Osteoblast (primary cell): Measurements from ENCODE around the gene TCF12. TPM values are rescaled to one million over a fixed set of nuclear protein-coding genes. Genes with fewer than 3 reads are reported as not detected.

Experiments
- DNase-seq: peaks from one replicate; pipeline ENCODE4 v3.0.0; 2011; ENCODE audit warnings: low spot score, mixed read lengths; ENCODE audit not compliant: insufficient read length; ENCODE audit errors: missing footprints
- H2AFZ ChIP-seq: 2 replicates; pipeline ENCODE4 v1.6.0; 2011; ENCODE audit warnings: mild to moderate bottlenecking, low read length
- H3K27ac ChIP-seq: 2 replicates; pipeline ENCODE4 v1.5.1; 2011; ENCODE audit warnings: mild to moderate bottlenecking, low read depth, low read length, moderate library complexity
- H3K27me3 ChIP-seq: 2 replicates; pipeline ENCODE4 v1.6.0; 2012; ENCODE audit warnings: mild to moderate bottlenecking, control low read depth, inconsistent platforms, low read length, moderate library complexity; ENCODE audit not compliant: insufficient read depth
- H3K36me3 ChIP-seq: 2 replicates; pipeline ENCODE4 v1.5.1; 2011; ENCODE audit warnings: mild to moderate bottlenecking, low read length, control low read depth, moderate library complexity; ENCODE audit not compliant: insufficient read depth
- H3K4me1 ChIP-seq: 2 replicates; pipeline ENCODE4 v1.5.1; 2011; ENCODE audit warnings: mild to moderate bottlenecking, low read length, control low read depth, moderate library complexity; ENCODE audit not compliant: insufficient read depth
- H3K4me2 ChIP-seq: 2 replicates; pipeline ENCODE4 v1.6.0; 2011; ENCODE audit warnings: mild to moderate bottlenecking, low read length; ENCODE audit not compliant: insufficient read depth
- H3K4me3 ChIP-seq: fragments of 200-600 bp; sonication (generic); 3 replicates; pipeline ENCODE4 v1.5.1; 2012; ENCODE audit warnings: mild to moderate bottlenecking, low read length, inconsistent platforms; ENCODE audit not compliant: insufficient read depth
- H3K79me2 ChIP-seq: 2 replicates; pipeline ENCODE4 v1.6.0; 2012; ENCODE audit warnings: mild to moderate bottlenecking, low read length, control low read depth, inconsistent platforms; ENCODE audit not compliant: insufficient read depth
- H3K9me3 ChIP-seq: 2 replicates; pipeline ENCODE4 v1.5.1; 2011; ENCODE audit warnings: low read depth, low read length, control low read depth
- H4K20me1 ChIP-seq: 2 replicates; pipeline ENCODE4 v1.6.0; 2012; ENCODE audit warnings: mild to moderate bottlenecking, low read length, control low read depth; ENCODE audit not compliant: insufficient read depth
- total RNA-seq: library from RNA; depleted of rRNA; stranded (reverse); fragments of >200 nt; gene quantifications from 2 replicates; pipeline ENCODE4 v1.2.3, GENCODE V29; 2012
- TF ChIP-seq, protein P1 (sequence below): IDR thresholded peaks from 2 replicates; pipeline ENCODE4 v1.5.1; 2011; ENCODE audit warnings: mild to moderate bottlenecking, low read depth, low read length, moderate library complexity; ENCODE audit errors: extremely low read depth

The TCF12 gene
- total RNA-seq, 1 donor = 86.5 TPM

DNA sequence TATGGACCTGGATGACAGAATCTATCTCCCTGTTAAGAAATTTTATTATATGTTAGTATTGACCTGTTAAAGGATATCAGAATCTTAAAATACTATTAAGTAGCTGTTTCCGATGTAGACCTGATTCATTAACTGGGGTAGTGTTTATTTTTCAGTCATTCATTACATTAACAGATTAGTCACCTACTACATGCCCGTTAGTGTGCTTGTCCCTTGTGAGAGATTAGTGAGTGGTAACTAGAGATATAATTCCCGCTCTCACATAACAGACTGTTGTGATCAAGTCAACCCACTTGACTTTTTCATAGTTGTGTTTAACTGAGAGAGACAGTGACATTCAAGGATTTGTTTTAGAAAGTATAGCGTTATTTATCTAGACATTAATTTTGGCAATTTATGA lies 166.8 kb downstream of the TCF12 start:
- no peaks in the 10 kb centered on the region for H3K27me3 ChIP-seq
- H2AFZ ChIP-seq = no peak overlapping the region
- DNase-seq = no peak
- H3K9me3 ChIP-seq = no peaks in the 10 kb centered on the region
- H3K4me2 ChIP-seq = no peak overlapping the region
- TF ChIP-seq, protein P1, sequence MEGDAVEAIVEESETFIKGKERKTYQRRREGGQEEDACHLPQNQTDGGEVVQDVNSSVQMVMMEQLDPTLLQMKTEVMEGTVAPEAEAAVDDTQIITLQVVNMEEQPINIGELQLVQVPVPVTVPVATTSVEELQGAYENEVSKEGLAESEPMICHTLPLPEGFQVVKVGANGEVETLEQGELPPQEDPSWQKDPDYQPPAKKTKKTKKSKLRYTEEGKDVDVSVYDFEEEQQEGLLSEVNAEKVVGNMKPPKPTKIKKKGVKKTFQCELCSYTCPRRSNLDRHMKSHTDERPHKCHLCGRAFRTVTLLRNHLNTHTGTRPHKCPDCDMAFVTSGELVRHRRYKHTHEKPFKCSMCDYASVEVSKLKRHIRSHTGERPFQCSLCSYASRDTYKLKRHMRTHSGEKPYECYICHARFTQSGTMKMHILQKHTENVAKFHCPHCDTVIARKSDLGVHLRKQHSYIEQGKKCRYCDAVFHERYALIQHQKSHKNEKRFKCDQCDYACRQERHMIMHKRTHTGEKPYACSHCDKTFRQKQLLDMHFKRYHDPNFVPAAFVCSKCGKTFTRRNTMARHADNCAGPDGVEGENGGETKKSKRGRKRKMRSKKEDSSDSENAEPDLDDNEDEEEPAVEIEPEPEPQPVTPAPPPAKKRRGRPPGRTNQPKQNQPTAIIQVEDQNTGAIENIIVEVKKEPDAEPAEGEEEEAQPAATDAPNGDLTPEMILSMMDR = no peak
- H3K4me1 ChIP-seq = no peaks in the 10 kb centered on the region
- H3K27ac ChIP-seq = no peak overlapping the region
- H3K36me3 ChIP-seq = no peaks in the 10 kb centered on the region
- no peak overlapping the region for H3K4me3 ChIP-seq
- peaks cover 2% of the 10 kb centered on the region for H4K20me1 ChIP-seq
- H3K79me2 ChIP-seq = peaks cover 58% of the 10 kb centered on the region

DNA sequence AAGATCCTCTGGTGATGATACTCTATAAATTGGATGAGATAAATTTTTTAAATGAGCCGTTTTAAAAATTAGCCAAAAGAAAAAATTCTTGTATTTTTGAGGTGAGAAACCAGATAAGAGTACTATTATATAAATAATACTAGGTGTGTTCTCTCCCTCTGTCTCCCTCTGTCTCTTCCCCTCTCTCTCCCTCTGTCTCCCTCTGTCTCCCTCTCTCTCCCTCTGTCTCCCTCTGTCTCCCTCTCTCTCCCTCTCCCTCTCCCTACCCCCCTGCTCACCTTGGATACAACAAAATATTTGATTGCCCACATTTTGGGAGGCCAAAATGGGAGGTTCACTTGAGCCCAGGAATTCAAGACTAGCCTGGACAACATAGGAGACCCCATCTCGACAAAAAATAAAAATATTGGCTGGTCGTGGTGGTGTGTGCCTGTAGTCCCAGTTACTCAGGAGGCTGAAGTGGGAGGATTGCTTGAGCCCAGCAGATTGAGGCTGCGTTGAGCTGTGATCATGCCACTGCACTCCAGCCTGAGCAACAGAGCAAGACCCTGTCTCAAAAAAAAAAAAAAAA lies 168.5 kb downstream of the TCF12 start:
- H3K4me1 ChIP-seq = no peaks in the 10 kb centered on the region
- H3K9me3 ChIP-seq = no peaks in the 10 kb centered on the region
- H3K36me3 ChIP-seq = no peaks in the 10 kb centered on the region
- TF ChIP-seq, protein P1 = no peak
- no peak for DNase-seq
- no peaks in the 10 kb centered on the region for H4K20me1 ChIP-seq
- H3K4me2 ChIP-seq = no peak overlapping the region
- no peaks in the 10 kb centered on the region for H3K27me3 ChIP-seq
- peaks cover 49% of the 10 kb centered on the region for H3K79me2 ChIP-seq
- H2AFZ ChIP-seq = no peak overlapping the region
- no peak overlapping the region for H3K4me3 ChIP-seq
- H3K27ac ChIP-seq = no peak overlapping the region

DNA sequence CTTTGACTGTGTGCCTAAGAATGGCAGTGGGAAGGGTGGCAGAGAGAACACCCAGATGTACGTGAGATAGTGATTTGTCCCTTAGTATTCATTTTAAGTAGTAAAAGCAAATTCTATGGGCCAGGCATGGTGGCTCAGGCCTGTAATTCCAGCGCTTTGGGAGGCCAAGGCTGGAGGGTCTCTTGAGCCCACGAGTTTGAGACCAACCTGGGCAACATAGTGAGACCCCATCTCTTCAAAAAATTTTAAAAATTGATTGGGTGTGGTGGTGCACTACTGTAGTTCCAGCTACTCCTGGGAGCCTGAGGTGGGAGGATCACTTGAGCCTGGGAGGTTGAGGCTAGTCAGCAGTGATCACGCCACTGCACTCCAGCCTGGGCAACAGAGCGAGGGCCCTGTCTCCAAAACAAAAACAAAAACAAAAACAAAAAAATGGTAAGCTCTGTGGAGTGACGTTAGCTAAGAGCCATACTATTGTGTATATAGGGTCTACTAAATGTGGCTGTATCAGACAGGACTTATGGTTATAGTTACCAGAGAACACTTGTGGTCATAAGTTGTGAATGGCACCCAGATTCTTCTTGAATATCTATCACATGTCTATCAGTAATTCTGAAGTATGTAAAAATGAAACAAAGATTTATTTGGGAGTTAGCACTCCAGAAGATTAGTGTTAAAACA lies 171.5 kb downstream of the TCF12 start:
- no peak overlapping the region for H2AFZ ChIP-seq
- DNase-seq = no peak
- no peak overlapping the region for H3K4me3 ChIP-seq
- peaks cover 3% of the 10 kb centered on the region for H3K36me3 ChIP-seq
- H3K4me1 ChIP-seq = no peaks in the 10 kb centered on the region
- H4K20me1 ChIP-seq = no peaks in the 10 kb centered on the region
- no peaks in the 10 kb centered on the region for H3K27me3 ChIP-seq
- TF ChIP-seq, protein P1 = no peak
- peaks cover 33% of the 10 kb centered on the region for H3K79me2 ChIP-seq
- no peak overlapping the region for H3K4me2 ChIP-seq
- H3K9me3 ChIP-seq = no peaks in the 10 kb centered on the region
- no peak overlapping the region for H3K27ac ChIP-seq

DNA sequence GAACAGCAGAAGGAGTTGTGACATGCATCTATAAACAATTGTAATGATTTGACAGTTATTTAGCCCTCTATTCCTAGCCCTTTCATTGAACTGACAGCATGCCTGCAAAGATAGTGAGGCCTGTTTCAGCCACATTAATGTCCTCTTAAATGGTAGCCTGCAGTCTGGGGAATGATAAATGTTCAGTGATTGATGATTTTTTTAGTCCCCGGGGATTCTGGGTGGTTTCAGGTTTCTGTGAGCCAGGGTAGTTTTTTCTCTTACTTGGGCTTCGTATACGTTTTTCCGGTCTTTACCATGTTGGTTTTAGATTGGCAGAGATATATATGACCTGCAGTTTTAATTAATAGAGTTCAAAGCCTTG lies 172.0 kb downstream of the TCF12 start:
- Histone ChIP-seq H4K20me1 (no peaks in the 10 kb centered on the region), H2AFZ (no peak overlapping the region), H3K36me3 (peaks cover 3% of the 10 kb centered on the region), H3K27ac (no peak overlapping the region), H3K79me2 (peaks cover 33% of the 10 kb centered on the region), H3K4me2 (no peak overlapping the region), H3K4me1 (no peaks in the 10 kb centered on the region), H3K4me3 (no peak overlapping the region), H3K9me3 (no peaks in the 10 kb centered on the region), H3K27me3 (no peaks in the 10 kb centered on the region)
- TF ChIP-seq, protein P1 = no peak
- DNase-seq = no peak
